Activated CD4-positive, alpha-beta T cell treated with anti-CD3 and anti-CD28 coated beads for 4 hours (primary cell): ENCODE results near the gene RSPH4A.
"Not testable (repeated sequence)": the region's sequence is repeated elsewhere in the genome, so short reads cannot be mapped to it uniquely, and the experiment has no call there.

Experiments
- DNase-seq, 2 donors: peaks; one replicate each; pipeline ENCODE4 v3.0.0-alpha.2; 2020

The RSPH4A gene

GRCh38 chr6:116631379-116631990, 15.2 kb downstream of the RSPH4A start:
- DNase-seq = no peak

- no peak for DNase-seq
Observed at GRCh38 chr6:116633685-116634084, 17.4 kb downstream of the RSPH4A start.

GRCh38 chr6:116648156-116648555, 31.9 kb downstream of the RSPH4A start:
- no peak for DNase-seq

GRCh38 chr6:116649129-116649528, 32.9 kb downstream of the RSPH4A start:
- no peak for DNase-seq

GRCh38 chr6:116651916-116652315, 35.6 kb downstream of the RSPH4A start:
- no peak for DNase-seq

GRCh38 chr6:116661594-116661993, 45.3 kb downstream of the RSPH4A start:
- DNase-seq = no peak

- no peak for DNase-seq
Observed at GRCh38 chr6:116662202-116662601, 45.9 kb downstream of the RSPH4A start.

- no peak for DNase-seq
Observed at GRCh38 chr6:116663308-116663707, 47.0 kb downstream of the RSPH4A start.

- DNase-seq = not testable (repeated sequence)
Observed at GRCh38 chr6:116664169-116664568, 47.9 kb downstream of the RSPH4A start.

GRCh38 chr6:116665464-116665863, 49.2 kb downstream of the RSPH4A start:
- DNase-seq = no peak

GRCh38 chr6:116666869-116667268, 50.6 kb downstream of the RSPH4A start:
- no peak for DNase-seq

GRCh38 chr6:116667623-116668022, 51.3 kb downstream of the RSPH4A start:
- no peak for DNase-seq

GRCh38 chr6:116672306-116672705, 56.0 kb downstream of the RSPH4A start:
- DNase-seq = no peak

- no peak for DNase-seq
Observed at GRCh38 chr6:116676021-116676420, 59.7 kb downstream of the RSPH4A start.

GRCh38 chr6:116680880-116681672, 64.8 kb downstream of the RSPH4A start, which contains the start of gene KPNA5:
Gene KPNA5, plus strand, starts transcription at chr6:116681211. Its CDS starts 124 bp downstream, at chr6:116681335.
- DNase-seq = peak; percentile 88

- DNase-seq = peak; percentile 43 to 44
Observed at GRCh38 chr6:116682334-116682712, 66.0 kb downstream of the RSPH4A start.
